KMS-11 (cell line): ENCODE results near the gene TFCP2L1.
"Not testable (repeated sequence)": the region's sequence is repeated elsewhere in the genome, so short reads cannot be mapped to it uniquely, and the experiment has no call there.

Experiments
- H2AFZ ChIP-seq: fragments of 200-600 bp; sonication (generic); 2 replicates; pipeline ENCODE4 v1.6.1; 2016; ENCODE audit warnings: antibody characterized with exemption, mixed run types, low read depth
- H3K27ac ChIP-seq: fragments of 200-600 bp; sonication (generic); 2 replicates; pipeline ENCODE4 v1.6.1; 2016; ENCODE audit warnings: mild to moderate bottlenecking, mixed run types
- H3K27me3 ChIP-seq: fragments of 200-600 bp; sonication (generic); 2 replicates; pipeline ENCODE4 v1.6.1; 2017; ENCODE audit warnings: mild to moderate bottlenecking, low read depth, mixed run types, moderate library complexity; ENCODE audit not compliant: insufficient read depth
- H3K36me3 ChIP-seq: fragments of 200-600 bp; sonication (generic); 2 replicates; pipeline ENCODE4 v1.6.1; 2017; ENCODE audit warnings: mild to moderate bottlenecking, mixed run types; ENCODE audit not compliant: insufficient read depth
- H3K4me1 ChIP-seq: fragments of 200-600 bp; sonication (generic); 2 replicates; pipeline ENCODE4 v1.6.1; 2016; ENCODE audit warnings: mild to moderate bottlenecking, low read depth, mixed run types; ENCODE audit not compliant: poor library complexity, severe bottlenecking
- H3K4me2 ChIP-seq: fragments of 200-600 bp; sonication (generic); 2 replicates; pipeline ENCODE4 v1.7.0; 2016; ENCODE audit warnings: mild to moderate bottlenecking, mixed run types
- H3K4me3 ChIP-seq: fragments of 200-600 bp; sonication (generic); IDR thresholded peaks from 2 replicates; pipeline ENCODE4 v1.6.1; 2017; ENCODE audit warnings: low read depth, low read length, mixed read lengths; ENCODE audit not compliant: insufficient read depth
- H3K79me2 ChIP-seq: fragments of 200-600 bp; sonication (generic); 2 replicates; pipeline ENCODE4 v1.6.1; 2016; ENCODE audit warnings: low read depth, mixed run types; ENCODE audit not compliant: insufficient read depth
- H3K9ac ChIP-seq: fragments of 200-600 bp; sonication (generic); 2 replicates; pipeline ENCODE4 v1.6.1; 2016; ENCODE audit warnings: mild to moderate bottlenecking, mixed run types
- H4K20me1 ChIP-seq: fragments of 200-600 bp; sonication (generic); 2 replicates; pipeline ENCODE4 v1.6.1; 2016; ENCODE audit warnings: mild to moderate bottlenecking, mixed run types; ENCODE audit not compliant: insufficient read depth
- CTCF ChIP-seq: fragments of 200-600 bp; sonication (generic); conservative IDR thresholded peaks from 2 replicates; pipeline ENCODE4 v1.6.1; 2017; ENCODE audit warnings: low read depth, mild to moderate bottlenecking, antibody characterized with exemption, low read length, moderate library complexity, mixed read lengths

The TFCP2L1 gene

DNA sequence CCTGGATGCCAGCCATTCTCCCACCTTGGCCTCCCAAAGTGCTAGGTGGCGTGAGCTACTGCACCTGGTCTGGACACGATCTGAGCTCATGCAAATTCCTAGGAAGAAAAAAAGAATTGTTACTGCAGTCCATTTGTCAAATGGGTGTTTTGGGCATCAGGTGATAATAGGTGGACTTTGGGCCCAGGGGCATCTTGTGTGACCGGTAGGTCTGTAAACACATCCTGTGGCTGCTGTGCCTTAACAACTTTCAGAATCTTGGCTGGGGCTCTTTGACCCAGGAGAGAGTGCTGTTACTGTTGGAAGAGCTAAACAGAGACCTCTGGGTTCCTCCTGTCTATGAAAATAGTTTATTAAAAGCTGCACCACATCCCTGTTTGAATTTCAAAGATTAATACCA lies 34.9 kb upstream of the TFCP2L1 start:
- Histone ChIP-seq H3K4me3 (no peak overlapping the region), H4K20me1 (no peaks in the 10 kb centered on the region), H3K4me2 (no peak overlapping the region), H2AFZ (no peak overlapping the region), H3K79me2 (no peaks in the 10 kb centered on the region), H3K27me3 (no peaks in the 10 kb centered on the region), H3K27ac (no peak overlapping the region), H3K9ac (no peak overlapping the region), H3K4me1 (no peaks in the 10 kb centered on the region), H3K36me3 (no peaks in the 10 kb centered on the region)
- no peak for TF ChIP-seq CTCF

GRCh38 chr2:121316986-121317385 lies 32.0 kb upstream of the TFCP2L1 start:
- H3K4me2 ChIP-seq, result no peak overlapping the region

GRCh38 chr2:121313701-121314100 lies 28.7 kb upstream of the TFCP2L1 start:
- H4K20me1 ChIP-seq, H3K9ac ChIP-seq, H3K4me1 ChIP-seq, H3K4me3 ChIP-seq, H3K36me3 ChIP-seq, H3K27me3 ChIP-seq, H2AFZ ChIP-seq, H3K79me2 ChIP-seq, H3K4me2 ChIP-seq, H3K27ac ChIP-seq: not testable (repeated sequence)

More at GRCh38 chr2:121316986-121317385, 32.0 kb upstream of the TFCP2L1 start:
- Histone ChIP-seq H3K36me3 (no peaks in the 10 kb centered on the region), H3K79me2 (no peaks in the 10 kb centered on the region), H3K27ac (no peak overlapping the region), H3K4me1 (no peaks in the 10 kb centered on the region), H2AFZ (no peak overlapping the region), H4K20me1 (no peaks in the 10 kb centered on the region), H3K27me3 (no peaks in the 10 kb centered on the region), H3K9ac (no peak overlapping the region), H3K4me3 (no peak overlapping the region)
- no peak for TF ChIP-seq CTCF

- Histone ChIP-seq H3K4me1 (no peaks in the 10 kb centered on the region), H3K4me3 (no peak overlapping the region), H4K20me1 (no peaks in the 10 kb centered on the region), H3K79me2 (no peaks in the 10 kb centered on the region), H2AFZ (no peak overlapping the region), H3K27ac (no peak overlapping the region), H3K36me3 (no peaks in the 10 kb centered on the region), H3K4me2 (no peak overlapping the region), H3K27me3 (no peaks in the 10 kb centered on the region), H3K9ac (no peak overlapping the region)
- TF ChIP-seq CTCF, result no peak
Observed at GRCh38 chr2:121309801-121310200, 24.8 kb upstream of the TFCP2L1 start.

- no peak overlapping the region for H3K9ac ChIP-seq
- no peaks in the 10 kb centered on the region for H3K27me3 ChIP-seq
- H3K79me2 ChIP-seq, result no peaks in the 10 kb centered on the region
- no peaks in the 10 kb centered on the region for H3K36me3 ChIP-seq
- no peaks in the 10 kb centered on the region for H3K4me1 ChIP-seq
- H4K20me1 ChIP-seq, result no peaks in the 10 kb centered on the region
- TF ChIP-seq CTCF, result no peak
- H3K27ac ChIP-seq, result no peak overlapping the region
- H3K4me3 ChIP-seq, result no peak overlapping the region
- no peak overlapping the region for H3K4me2 ChIP-seq
- no peak overlapping the region for H2AFZ ChIP-seq
Observed at GRCh38 chr2:121309323-121309722, 24.3 kb upstream of the TFCP2L1 start.
